Gastroesophageal sphincter (tissue), 3 donors: ENCODE measurements around the gene EML1.

Experiments used
- EP300 ChIP-seq: sonication (generic); formaldehyde crosslinking; IDR thresholded peaks from one replicate; pipeline ENCODE4 v1.6.1; 2017; ENCODE audit warnings: antibody characterized with exemption, mild to moderate bottlenecking
- POLR2A ChIP-seq, 2 donors: fragments of 450-650 bp; IDR thresholded peaks; one replicate each; pipeline ENCODE4 v1.6.1; 2017; ENCODE audit warnings: antibody characterized with exemption in 2 of 2, mild to moderate bottlenecking in 2 of 2, moderate library complexity in 1 of 2
- POLR2AphosphoS5 ChIP-seq: sonication (generic); formaldehyde crosslinking; IDR thresholded peaks from one replicate; pipeline ENCODE4 v1.6.1; 2017; ENCODE audit warnings: antibody characterized with exemption
- TF ChIP-seq, protein P1 (sequence below), 4 experiments: fragments of 200-600 bp in 2 of 4; fragments of 450-650 bp in 2 of 4; sonication (generic) in 1 of 4; IDR thresholded peaks; one replicate each; pipeline ENCODE4 v1.5.1; 2017 to 2019; ENCODE audit warnings: antibody characterized with exemption in 4 of 4, mild to moderate bottlenecking in 2 of 4, moderate library complexity in 2 of 4

GRCh38 chr14:99840774-99841305 is 47.6 kb downstream of the EML1 start:
- TF ChIP-seq, protein P1, sequence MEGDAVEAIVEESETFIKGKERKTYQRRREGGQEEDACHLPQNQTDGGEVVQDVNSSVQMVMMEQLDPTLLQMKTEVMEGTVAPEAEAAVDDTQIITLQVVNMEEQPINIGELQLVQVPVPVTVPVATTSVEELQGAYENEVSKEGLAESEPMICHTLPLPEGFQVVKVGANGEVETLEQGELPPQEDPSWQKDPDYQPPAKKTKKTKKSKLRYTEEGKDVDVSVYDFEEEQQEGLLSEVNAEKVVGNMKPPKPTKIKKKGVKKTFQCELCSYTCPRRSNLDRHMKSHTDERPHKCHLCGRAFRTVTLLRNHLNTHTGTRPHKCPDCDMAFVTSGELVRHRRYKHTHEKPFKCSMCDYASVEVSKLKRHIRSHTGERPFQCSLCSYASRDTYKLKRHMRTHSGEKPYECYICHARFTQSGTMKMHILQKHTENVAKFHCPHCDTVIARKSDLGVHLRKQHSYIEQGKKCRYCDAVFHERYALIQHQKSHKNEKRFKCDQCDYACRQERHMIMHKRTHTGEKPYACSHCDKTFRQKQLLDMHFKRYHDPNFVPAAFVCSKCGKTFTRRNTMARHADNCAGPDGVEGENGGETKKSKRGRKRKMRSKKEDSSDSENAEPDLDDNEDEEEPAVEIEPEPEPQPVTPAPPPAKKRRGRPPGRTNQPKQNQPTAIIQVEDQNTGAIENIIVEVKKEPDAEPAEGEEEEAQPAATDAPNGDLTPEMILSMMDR (IDR thresholded peaks at IDR 0.05) = no peak
- TF ChIP-seq POLR2AphosphoS5 = no peak
- no peak for TF ChIP-seq EP300
- TF ChIP-seq POLR2A (IDR thresholded peaks at IDR 0.05) = no peak
